Ishikawa (cell line): ENCODE measurements around the gene HOTAIR.

Experiments used
- CEBPB ChIP-seq: IDR thresholded peaks from 2 replicates; pipeline ENCODE4 v1.6.1; 2012
- CREB1 ChIP-seq: IDR thresholded peaks from 2 replicates; pipeline ENCODE4 v1.6.1; 2012; ENCODE audit warnings: low read depth
- EGR1 ChIP-seq: IDR thresholded peaks from 2 replicates; pipeline ENCODE4 v1.6.1; 2012
- EP300 ChIP-seq: IDR thresholded peaks from 2 replicates; pipeline ENCODE4 v1.6.1; 2012; ENCODE audit warnings: borderline replicate concordance
- FOXM1 ChIP-seq: IDR thresholded peaks from 2 replicates; pipeline ENCODE4 v1.6.1; 2012; ENCODE audit warnings: low read depth, borderline replicate concordance
- NFIC ChIP-seq: IDR thresholded peaks from 2 replicates; pipeline ENCODE4 v1.6.1; 2012
- RAD21 ChIP-seq: IDR thresholded peaks from 2 replicates; pipeline ENCODE4 v1.6.1; 2012; ENCODE audit warnings: low read depth
- REST ChIP-seq: IDR thresholded peaks from 2 replicates; pipeline ENCODE4 v1.6.1; 2012; ENCODE audit warnings: low read depth, mild to moderate bottlenecking
- TAF1 ChIP-seq: IDR thresholded peaks from 2 replicates; pipeline ENCODE4 v1.6.1; 2012; ENCODE audit warnings: low read depth, mild to moderate bottlenecking
- TCF12 ChIP-seq: IDR thresholded peaks from 2 replicates; pipeline ENCODE4 v1.6.1; 2012; ENCODE audit warnings: low read depth
- TEAD4 ChIP-seq: IDR thresholded peaks from 2 replicates; pipeline ENCODE4 v1.6.1; 2012
- USF1 ChIP-seq: IDR thresholded peaks from 2 replicates; pipeline ENCODE4 v1.6.1; 2012
- YY1 ChIP-seq: IDR thresholded peaks from 2 replicates; pipeline ENCODE4 v1.6.1; 2012; ENCODE audit warnings: low read depth
- ZBTB7A ChIP-seq: IDR thresholded peaks from 2 replicates; pipeline ENCODE4 v1.6.1; 2012; ENCODE audit warnings: low read depth
- TF ChIP-seq, protein P1 (sequence below): IDR thresholded peaks from 2 replicates; pipeline ENCODE4 v1.6.1; 2012

HOTAIR gene

DNA sequence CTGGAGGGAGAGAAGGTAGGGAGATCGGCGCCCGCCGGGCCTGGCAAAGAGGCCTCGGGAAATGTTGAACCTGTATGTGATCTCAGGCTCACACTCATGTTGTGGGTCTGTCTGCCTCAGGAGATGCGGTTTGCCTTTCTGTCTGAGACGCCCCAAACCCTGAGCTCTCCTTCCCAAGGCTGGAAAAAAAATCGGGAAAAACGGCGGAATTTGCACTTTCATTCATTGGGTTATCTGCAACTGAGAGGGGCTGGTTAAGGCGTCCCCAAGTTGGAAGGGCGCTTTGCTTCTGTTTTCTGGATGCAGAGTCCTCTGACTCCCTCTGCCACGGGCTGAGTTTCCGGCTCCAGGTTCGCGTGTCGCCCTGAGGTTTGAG is 20.2 kb upstream of the HOTAIR start:
- TF ChIP-seq NFIC: no peak
- TF ChIP-seq TCF12: no peak
- TF ChIP-seq CREB1: no peak
- no peak for TF ChIP-seq TEAD4
- 0 out of 2 replicates have a peak, but pooled peaks have one; percentile 6 for TF ChIP-seq ZBTB7A
- no peak for TF ChIP-seq EGR1
- no peak for TF ChIP-seq FOXM1

GRCh38 chr12:53994264-53995001 is 19.7 kb upstream of the HOTAIR start:
- TF ChIP-seq TEAD4 (no peak), NFIC (no peak), REST (no peak)

- TF ChIP-seq CREB1 (no peak), YY1 (no peak)
Measured at GRCh38 chr12:53994009-53994263, 19.2 kb upstream of the HOTAIR start.

- TF ChIP-seq CREB1 (no peak), ZBTB7A (no peak), RAD21 (no peak), YY1 (no peak), TEAD4 (no peak), TCF12 (no peak), TAF1 (no peak), CEBPB (no peak), USF1 (no peak), FOXM1 (no peak), EGR1 (no peak), REST (no peak), NFIC (no peak), EP300 (no peak)
- TF ChIP-seq, protein P1, sequence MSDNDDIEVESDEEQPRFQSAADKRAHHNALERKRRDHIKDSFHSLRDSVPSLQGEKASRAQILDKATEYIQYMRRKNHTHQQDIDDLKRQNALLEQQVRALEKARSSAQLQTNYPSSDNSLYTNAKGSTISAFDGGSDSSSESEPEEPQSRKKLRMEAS: no peak
Measured at GRCh38 chr12:53993162-53994008, 18.6 kb upstream of the HOTAIR start.

DNA sequence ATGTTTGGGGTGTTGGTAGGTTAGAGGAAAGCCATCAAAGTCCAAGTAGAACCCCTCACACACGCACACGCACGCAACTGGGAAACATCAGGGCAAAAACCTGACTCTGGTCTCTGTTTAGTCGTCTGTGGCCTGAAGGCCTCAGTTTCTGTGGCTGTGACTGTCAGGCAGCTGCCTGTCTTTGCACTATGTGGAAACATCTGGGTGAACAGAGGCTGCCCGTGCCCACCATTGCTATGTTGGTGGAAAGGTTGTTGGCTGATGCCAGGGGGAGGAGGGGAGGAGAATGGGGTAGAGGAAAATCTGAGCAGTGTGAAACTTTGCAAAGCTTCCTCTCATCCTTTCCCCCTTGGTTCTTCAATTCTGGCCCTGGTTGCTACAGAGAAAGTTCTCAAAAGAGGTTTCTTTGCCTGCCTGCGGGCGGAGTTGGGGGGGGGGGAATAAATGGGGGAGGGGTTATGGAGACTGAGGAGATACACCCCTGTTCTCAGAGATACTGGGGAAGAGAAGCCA is 17.7 kb upstream of the HOTAIR start:
- TF ChIP-seq USF1 (no peak), EP300 (no peak), FOXM1 (no peak), CREB1 (no peak), RAD21 (no peak), YY1 (no peak), CEBPB (no peak), ZBTB7A (no peak), NFIC (no peak), TCF12 (no peak), REST (no peak), EGR1 (no peak), TEAD4 (no peak), TAF1 (no peak)
- TF ChIP-seq, protein P1: no peak
